Measurements from ENCODE around the gene CMPK2.

GRCh38 chr2:6846540-6846939, 19.2 kb downstream of the CMPK2 start:
- TF ChIP-seq CTCF (IDR thresholded peaks at IDR 0.05): no peak
- no peak for TF ChIP-seq POLR2A (IDR thresholded peaks at IDR 0.05)
